Measurements from ENCODE around the gene RERE. TPM values are rescaled to one million over a fixed set of nuclear protein-coding genes. Genes with fewer than 3 reads are reported as not detected.

RERE gene
- total and polyA plus RNA-seq, 4 donors: 26.8 to 133 (median 82.7) TPM

- H3K27me3 ChIP-seq (ENCODE audit: control insufficient read depth in 1 of 2, insufficient read depth in 2 of 2, low read length in 1 of 2): no peaks in the 10 kb centered on the region
- no peak for ATAC-seq (ENCODE audit: low FRiP score)
- H3K27ac ChIP-seq (ENCODE audit: low read depth in 1 of 2, low read length in 2 of 2): peak overlapping the region; percentile 79 to 92
- DNase-seq: no peak
- 64 to 71% methylated on average over 5 of the region's 5 CpGs for WGBS, 2 donors
- intact Hi-C loops (cut with DNase I): loop anchor here (5.0 kb wide), 1 partner anchor 35 kb away; no protein-coding TSS in a partner anchor
- no peak overlapping the region for H3K4me3 ChIP-seq (ENCODE audit: low read length in 2 of 2)
- no peaks in the 10 kb centered on the region for H3K9me3 ChIP-seq (ENCODE audit: control insufficient read depth, low read length)
- H3K4me1 ChIP-seq (ENCODE audit: control insufficient read depth in 1 of 2, insufficient read depth in 2 of 2, low read length in 2 of 2): peaks cover 7 to 32% of the 10 kb centered on the region in 2 donors
- no peaks in the 10 kb centered on the region for H3K36me3 ChIP-seq (ENCODE audit: control insufficient read depth in 1 of 2, insufficient read depth in 2 of 2, low read length in 1 of 2)
Measured at GRCh38 chr1:8407652-8408051, 409.8 kb downstream of the RERE start.

DNA sequence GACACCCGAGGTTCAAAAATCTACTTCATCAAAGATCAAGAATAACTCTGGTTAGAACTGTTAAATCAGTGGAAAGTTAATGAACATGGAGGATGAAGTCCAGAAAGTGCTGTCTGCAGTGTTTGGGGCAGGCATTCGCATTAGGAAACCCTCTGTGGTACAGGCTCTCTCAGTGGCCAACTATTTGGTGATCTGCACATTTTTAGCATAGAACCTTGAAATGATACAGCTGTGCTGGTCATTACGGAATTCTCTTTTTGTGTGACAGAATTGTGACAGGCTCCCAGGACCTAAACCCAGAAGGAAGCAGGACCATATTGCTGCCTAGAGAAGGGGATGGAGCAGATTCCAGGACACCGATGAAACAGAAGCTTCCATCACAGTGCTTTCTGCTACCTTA, 410.5 kb downstream of the RERE start:
- Histone ChIP-seq H3K27ac (ENCODE audit: low read depth in 1 of 2, low read length in 2 of 2) (peak overlapping the region; percentile 58 to 79), H3K4me3 (ENCODE audit: low read length in 2 of 2) (no peak overlapping the region), H3K27me3 (ENCODE audit: control insufficient read depth in 1 of 2, insufficient read depth in 2 of 2, low read length in 1 of 2) (no peaks in the 10 kb centered on the region), H3K4me1 (ENCODE audit: control insufficient read depth in 1 of 2, insufficient read depth in 2 of 2, low read length in 2 of 2) (peaks cover 9 to 30% of the 10 kb centered on the region in 2 donors), H3K9me3 (ENCODE audit: control insufficient read depth, low read length) (no peaks in the 10 kb centered on the region), H3K36me3 (ENCODE audit: control insufficient read depth in 1 of 2, insufficient read depth in 2 of 2, low read length in 1 of 2) (no peaks in the 10 kb centered on the region)
- WGBS, 2 donors: 37 to 39% methylated on average over 4 of the region's 4 CpGs
- DNase-seq: no peak
- intact Hi-C loops (cut with DNase I): loop anchor here (5.0 kb wide), 1 partner anchor 35 kb away; no protein-coding TSS in a partner anchor
- ATAC-seq (ENCODE audit: low FRiP score): no peak

DNA sequence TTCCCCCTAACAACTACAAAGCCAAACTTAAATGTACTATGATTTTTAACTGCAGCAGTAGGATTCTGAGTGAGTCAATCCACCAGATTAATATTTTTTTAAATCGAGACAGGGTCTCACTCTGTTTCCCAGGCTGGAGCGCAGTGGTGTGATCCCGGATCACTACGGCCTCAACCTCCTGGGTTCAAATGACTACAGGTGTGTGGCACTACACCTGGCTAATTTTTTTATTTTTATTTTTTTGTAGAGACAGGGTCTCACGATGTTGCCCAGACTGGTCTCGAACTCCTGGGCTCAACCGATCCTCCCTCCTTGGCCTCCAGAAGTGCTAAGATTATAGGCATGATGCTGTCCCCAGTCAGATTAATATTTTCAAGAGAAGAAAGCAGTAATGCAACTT, 411.4 kb downstream of the RERE start:
- no peaks in the 10 kb centered on the region for H3K36me3 ChIP-seq (ENCODE audit: control insufficient read depth in 1 of 2, insufficient read depth in 2 of 2, low read length in 1 of 2)
- intact Hi-C loops (cut with DNase I): loop anchor here (5.0 kb wide), 1 partner anchor 34 kb away; no protein-coding TSS in a partner anchor
- DNase-seq (no peak), ATAC-seq (ENCODE audit: low FRiP score) (no peak)
- no peak overlapping the region for H3K4me3 ChIP-seq (ENCODE audit: low read length in 2 of 2)
- no peaks in the 10 kb centered on the region for H3K27me3 ChIP-seq (ENCODE audit: control insufficient read depth in 1 of 2, insufficient read depth in 2 of 2, low read length in 1 of 2)
- WGBS, 2 donors: 95% methylated on average over 7 of the region's 7 CpGs
- no peaks in the 10 kb centered on the region for H3K9me3 ChIP-seq (ENCODE audit: control insufficient read depth, low read length)
- no peak overlapping the region for H3K27ac ChIP-seq (ENCODE audit: low read depth in 1 of 2, low read length in 2 of 2)
- H3K4me1 ChIP-seq (ENCODE audit: control insufficient read depth in 1 of 2, insufficient read depth in 2 of 2, low read length in 2 of 2): peaks cover 9 to 20% of the 10 kb centered on the region in 2 donors

DNA sequence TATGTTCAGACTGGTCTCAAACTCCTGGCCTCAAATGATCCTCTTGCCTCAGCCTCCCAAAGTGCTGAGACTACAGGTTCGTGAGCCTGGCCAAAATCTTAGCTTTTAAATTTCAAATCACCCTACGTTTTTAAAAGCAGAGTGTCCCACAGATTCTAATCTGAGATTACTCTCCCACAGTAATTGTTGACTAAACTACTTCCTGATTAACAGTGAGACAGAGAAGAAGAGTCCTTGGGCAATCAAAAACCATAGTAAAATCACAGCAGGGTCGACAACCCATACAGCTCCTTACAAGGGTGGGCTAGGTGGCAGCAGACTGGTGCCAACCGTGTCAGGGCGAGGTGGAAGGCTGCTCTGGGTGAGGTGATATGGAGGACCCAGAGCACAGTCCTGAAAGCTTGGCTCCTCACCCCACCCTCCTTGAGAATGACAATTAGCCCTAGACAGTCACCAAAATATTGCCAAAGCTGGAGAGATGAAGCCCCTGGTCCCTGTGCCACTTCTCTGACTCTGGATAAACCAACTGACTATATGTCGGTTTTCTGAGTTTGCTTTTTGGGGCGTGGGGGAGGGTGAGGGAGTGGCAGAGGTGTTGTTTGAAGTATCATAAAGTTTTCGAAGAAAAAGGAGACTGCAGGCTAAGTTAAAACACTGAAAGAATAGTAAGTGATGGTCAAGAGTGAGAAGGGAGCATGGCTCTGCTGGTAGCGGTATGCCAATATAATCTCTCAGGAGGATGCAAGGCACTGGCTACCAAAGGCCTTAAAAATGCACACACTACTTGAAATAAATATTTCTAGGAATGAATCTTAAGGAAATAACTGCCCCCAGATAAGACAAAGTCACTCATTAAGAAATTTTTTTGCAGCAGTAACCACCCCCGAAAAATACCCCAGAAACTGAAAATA, 412.7 kb downstream of the RERE start:
- H3K27ac ChIP-seq (ENCODE audit: low read depth in 1 of 2, low read length in 2 of 2): peak overlapping the region in 1 of 2 donors; percentile 8
- intact Hi-C loops (cut with DNase I): loop anchor here (5.0 kb wide), 1 partner anchor 32 kb away; no protein-coding TSS in a partner anchor

DNA sequence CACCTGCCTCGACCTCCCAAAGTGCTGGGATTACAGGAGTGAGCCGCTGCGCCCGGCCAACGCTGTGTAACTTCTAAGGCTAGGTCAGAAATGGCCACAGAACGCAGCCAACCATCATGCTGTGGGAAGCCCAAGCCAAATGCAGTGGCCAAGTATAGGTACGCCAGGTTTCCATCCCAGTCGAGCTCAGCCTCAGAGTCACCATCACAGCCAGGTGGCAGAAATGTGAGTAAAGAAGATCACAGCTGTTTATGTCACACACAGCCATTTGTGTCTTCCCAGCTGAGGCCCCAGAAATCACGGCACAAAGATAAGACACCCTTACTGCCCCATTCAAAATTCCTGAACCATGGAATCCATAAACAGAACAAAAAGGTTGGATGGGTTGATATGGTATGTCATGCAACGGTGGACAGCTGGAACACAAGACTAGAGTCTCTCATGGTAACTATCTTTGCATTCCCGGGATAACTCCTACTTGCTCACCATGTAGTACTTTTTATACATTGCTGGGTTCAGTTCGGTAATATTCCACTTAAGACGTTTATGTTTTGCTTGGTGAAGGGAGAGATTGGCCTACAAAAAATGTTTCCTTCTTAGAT, 415.2 kb downstream of the RERE start:
- peaks cover 8 to 9% of the 10 kb centered on the region in 2 donors for H3K4me1 ChIP-seq (ENCODE audit: control insufficient read depth in 1 of 2, insufficient read depth in 2 of 2, low read length in 2 of 2)
- intact Hi-C loops (cut with DNase I): no loop called here
- ATAC-seq (ENCODE audit: low FRiP score): no peak
- H3K4me3 ChIP-seq (ENCODE audit: low read length in 2 of 2): no peak overlapping the region
- no peaks in the 10 kb centered on the region for H3K36me3 ChIP-seq (ENCODE audit: control insufficient read depth in 1 of 2, insufficient read depth in 2 of 2, low read length in 1 of 2)
- H3K27me3 ChIP-seq (ENCODE audit: control insufficient read depth in 1 of 2, insufficient read depth in 2 of 2, low read length in 1 of 2): no peaks in the 10 kb centered on the region
- H3K27ac ChIP-seq (ENCODE audit: low read depth in 1 of 2, low read length in 2 of 2): no peak overlapping the region
- 78 to 79% methylated on average over 13 of the region's 13 CpGs for WGBS, 2 donors
- DNase-seq: no peak
- H3K9me3 ChIP-seq (ENCODE audit: control insufficient read depth, low read length): no peaks in the 10 kb centered on the region

More for the DNA sequence above, 412.7 kb downstream of the RERE start:
- no peak overlapping the region for H3K4me3 ChIP-seq (ENCODE audit: low read length in 2 of 2)
- no peaks in the 10 kb centered on the region for H3K9me3 ChIP-seq (ENCODE audit: control insufficient read depth, low read length)
- ATAC-seq (ENCODE audit: low FRiP score): no peak
- no peaks in the 10 kb centered on the region for H3K36me3 ChIP-seq (ENCODE audit: control insufficient read depth in 1 of 2, insufficient read depth in 2 of 2, low read length in 1 of 2)
- peaks cover 6 to 17% of the 10 kb centered on the region in 2 donors for H3K4me1 ChIP-seq (ENCODE audit: control insufficient read depth in 1 of 2, insufficient read depth in 2 of 2, low read length in 2 of 2)
- no peak for DNase-seq
- no peaks in the 10 kb centered on the region for H3K27me3 ChIP-seq (ENCODE audit: control insufficient read depth in 1 of 2, insufficient read depth in 2 of 2, low read length in 1 of 2)
- 87 to 91% methylated on average over 10 of the region's 10 CpGs for WGBS, 2 donors

- WGBS, 2 donors: 76 to 77% methylated on average over 5 of the region's 5 CpGs
- no peak for ATAC-seq (ENCODE audit: low FRiP score)
- Histone ChIP-seq H3K4me1 (ENCODE audit: control insufficient read depth in 1 of 2, insufficient read depth in 2 of 2, low read length in 2 of 2) (peaks cover 11 to 12% of the 10 kb centered on the region in 2 donors), H3K36me3 (ENCODE audit: control insufficient read depth in 1 of 2, insufficient read depth in 2 of 2, low read length in 1 of 2) (no peaks in the 10 kb centered on the region), H3K4me3 (ENCODE audit: low read length in 2 of 2) (no peak overlapping the region), H3K27ac (ENCODE audit: low read depth in 1 of 2, low read length in 2 of 2) (no peak overlapping the region), H3K9me3 (ENCODE audit: control insufficient read depth, low read length) (no peaks in the 10 kb centered on the region), H3K27me3 (ENCODE audit: control insufficient read depth in 1 of 2, insufficient read depth in 2 of 2, low read length in 1 of 2) (no peaks in the 10 kb centered on the region)
- DNase-seq: no peak
- intact Hi-C loops (cut with DNase I): no loop called here
Measured at GRCh38 chr1:8398677-8399076, 418.8 kb downstream of the RERE start.

DNA sequence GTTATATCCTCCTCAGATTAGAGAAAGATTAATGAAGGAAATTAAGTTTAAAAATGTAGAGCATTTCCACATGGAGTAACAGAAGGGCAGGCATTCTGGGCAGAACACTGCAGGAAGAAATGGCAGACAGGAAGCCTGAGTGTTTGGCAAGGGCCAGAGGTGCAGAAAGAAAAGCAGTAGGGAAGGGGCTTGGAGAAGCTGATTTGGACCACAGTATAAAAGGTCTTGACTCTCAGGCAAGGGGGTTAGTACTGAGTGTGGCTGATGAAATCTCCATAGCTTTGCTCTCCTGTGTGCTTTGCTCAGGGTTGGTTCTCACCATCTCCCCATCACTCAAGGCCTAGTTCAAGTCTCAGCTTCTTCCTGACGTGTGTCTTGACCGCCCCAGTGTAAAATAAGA, 419.4 kb downstream of the RERE start:
- intact Hi-C loops (cut with DNase I): no loop called here

GRCh38 chr1:8397511-8397910, 419.9 kb downstream of the RERE start:
- no peak for DNase-seq
- Histone ChIP-seq H3K27ac (ENCODE audit: low read depth in 1 of 2, low read length in 2 of 2) (peak overlapping the region in 1 of 2 donors; percentile 57), H3K9me3 (ENCODE audit: control insufficient read depth, low read length) (no peaks in the 10 kb centered on the region), H3K36me3 (ENCODE audit: control insufficient read depth in 1 of 2, insufficient read depth in 2 of 2, low read length in 1 of 2) (no peaks in the 10 kb centered on the region), H3K27me3 (ENCODE audit: control insufficient read depth in 1 of 2, insufficient read depth in 2 of 2, low read length in 1 of 2) (no peaks in the 10 kb centered on the region), H3K4me1 (ENCODE audit: control insufficient read depth in 1 of 2, insufficient read depth in 2 of 2, low read length in 2 of 2) (peaks cover 11 to 12% of the 10 kb centered on the region in 2 donors), H3K4me3 (ENCODE audit: low read length in 2 of 2) (no peak overlapping the region)
- intact Hi-C loops (cut with DNase I): no loop called here
- no peak for ATAC-seq (ENCODE audit: low FRiP score)
- WGBS, 2 donors: 17 to 25% methylated on average over 2 of the region's 2 CpGs

More for the DNA sequence above, 419.4 kb downstream of the RERE start:
- H3K9me3 ChIP-seq (ENCODE audit: control insufficient read depth, low read length): no peaks in the 10 kb centered on the region
- no peaks in the 10 kb centered on the region for H3K27me3 ChIP-seq (ENCODE audit: control insufficient read depth in 1 of 2, insufficient read depth in 2 of 2, low read length in 1 of 2)
- H3K27ac ChIP-seq (ENCODE audit: low read depth in 1 of 2, low read length in 2 of 2): peak overlapping the region in 1 of 2 donors; percentile 12
- peaks cover 11 to 12% of the 10 kb centered on the region in 2 donors for H3K4me1 ChIP-seq (ENCODE audit: control insufficient read depth in 1 of 2, insufficient read depth in 2 of 2, low read length in 2 of 2)
- WGBS, 2 donors: 96% methylated on average over 2 of the region's 2 CpGs
- H3K4me3 ChIP-seq (ENCODE audit: low read length in 2 of 2): no peak overlapping the region
- no peaks in the 10 kb centered on the region for H3K36me3 ChIP-seq (ENCODE audit: control insufficient read depth in 1 of 2, insufficient read depth in 2 of 2, low read length in 1 of 2)
- no peak for DNase-seq
- no peak for ATAC-seq (ENCODE audit: low FRiP score)
